HepG2 (cell line): ENCODE results near the gene BIRC6. TPM values are rescaled to one million over a fixed set of nuclear protein-coding genes. Genes with fewer than 3 reads are reported as not detected.

Source experiments
- AGO1 ChIP-seq: fragments of 200-400 bp; formaldehyde crosslinking; IDR thresholded peaks from 2 replicates; pipeline ENCODE4 v1.6.1; 2017; ENCODE audit warnings: mild to moderate bottlenecking, low read depth, low read length, moderate library complexity; ENCODE audit not compliant: poor library complexity, severe bottlenecking
- CAMTA2 ChIP-seq: sonication (generic); formaldehyde crosslinking; IDR thresholded peaks from 2 replicates; pipeline ENCODE4 v1.4.0; 2020; ENCODE audit warnings: mild to moderate bottlenecking, missing genetic modification reagents, borderline replicate concordance
- CBX5 ChIP-seq: sonication (generic); formaldehyde crosslinking; IDR thresholded peaks from 2 replicates; pipeline ENCODE4 v1.4.0; 2020; ENCODE audit warnings: missing genetic modification reagents, borderline replicate concordance
- CENPT ChIP-seq: sonication (generic); formaldehyde crosslinking; IDR thresholded peaks from 2 replicates; pipeline ENCODE4 v1.8.0; 2022; ENCODE audit warnings: low read depth, mild to moderate bottlenecking, moderate library complexity, missing genetic modification reagents
- GLMP ChIP-seq: sonication (generic); formaldehyde crosslinking; IDR thresholded peaks from 2 replicates; pipeline ENCODE4 v1.9.0; 2021; ENCODE audit warnings: missing genetic modification reagents, mild to moderate bottlenecking, borderline replicate concordance
- HINFP ChIP-seq: sonication (generic); formaldehyde crosslinking; IDR thresholded peaks from 2 replicates; pipeline ENCODE4 v1.4.0; 2020; ENCODE audit warnings: low read depth, mild to moderate bottlenecking, missing genetic modification reagents
- NR3C1 ChIP-seq: sonication (generic); formaldehyde crosslinking; IDR thresholded peaks from 2 replicates; pipeline ENCODE4 v1.4.0; 2020; ENCODE audit warnings: missing genetic modification reagents
- PRMT3 ChIP-seq: sonication (generic); formaldehyde crosslinking; IDR thresholded peaks from 2 replicates; pipeline ENCODE4 v1.8.1; 2022; ENCODE audit warnings: low read depth, mild to moderate bottlenecking, moderate library complexity, missing genetic modification reagents, borderline replicate concordance
- RELA ChIP-seq: sonication (generic); formaldehyde crosslinking; IDR thresholded peaks from 2 replicates; pipeline ENCODE4 v1.4.0; 2020; ENCODE audit warnings: missing genetic modification reagents
- REPIN1 ChIP-seq: sonication (generic); formaldehyde crosslinking; IDR thresholded peaks from 2 replicates; pipeline ENCODE4 v1.8.0; 2022; ENCODE audit warnings: missing genetic modification reagents, low read depth, mild to moderate bottlenecking, borderline replicate concordance
- SCMH1 ChIP-seq: sonication (generic); formaldehyde crosslinking; IDR thresholded peaks from 2 replicates; pipeline ENCODE4 v1.9.0; 2021; ENCODE audit warnings: missing genetic modification reagents, mild to moderate bottlenecking, borderline replicate concordance
- SP4 ChIP-seq: sonication (generic); formaldehyde crosslinking; IDR thresholded peaks from 2 replicates; pipeline ENCODE4 v1.8.1; 2023; ENCODE audit warnings: mild to moderate bottlenecking, missing genetic modification reagents
- SPEN ChIP-seq: sonication (generic); formaldehyde crosslinking; IDR thresholded peaks from 2 replicates; pipeline ENCODE4 v1.5.1; 2020; ENCODE audit warnings: low read depth, mild to moderate bottlenecking, missing genetic modification reagents
- SRSF4 ChIP-seq: fragments of 200-400 bp; formaldehyde crosslinking; IDR thresholded peaks from one replicate; pipeline ENCODE4 v1.6.1; 2018; ENCODE audit warnings: mild to moderate bottlenecking, low read depth, low read length, moderate library complexity; ENCODE audit not compliant: poor library complexity, severe bottlenecking
- ZFYVE20 ChIP-seq: sonication (generic); formaldehyde crosslinking; IDR thresholded peaks from 2 replicates; pipeline ENCODE4 v1.8.0; 2023; ENCODE audit warnings: low read depth, mild to moderate bottlenecking, moderate library complexity, missing genetic modification reagents, borderline replicate concordance
- ZKSCAN8 ChIP-seq: IDR thresholded peaks from 2 replicates; pipeline ENCODE4 v1.6.1; 2016; ENCODE audit warnings: borderline replicate concordance, missing genetic modification reagents, missing compliant biosample characterization
- ZNF225 ChIP-seq: sonication (generic); formaldehyde crosslinking; IDR thresholded peaks from 2 replicates; pipeline ENCODE4 v1.4.0; 2020; ENCODE audit warnings: mild to moderate bottlenecking, missing genetic modification reagents
- ZNF530 ChIP-seq: sonication (generic); formaldehyde crosslinking; IDR thresholded peaks from 2 replicates; pipeline ENCODE4 v1.5.0; 2020; ENCODE audit warnings: low read depth, mild to moderate bottlenecking, missing genetic modification reagents
- ZNF564 ChIP-seq: sonication (generic); formaldehyde crosslinking; IDR thresholded peaks from 2 replicates; pipeline ENCODE4 v1.8.1; 2023; ENCODE audit warnings: mild to moderate bottlenecking, missing genetic modification reagents
- ZNF773 ChIP-seq: sonication (generic); formaldehyde crosslinking; IDR thresholded peaks from 2 replicates; pipeline ENCODE4 v1.4.0; 2020; ENCODE audit warnings: missing genetic modification reagents, borderline replicate concordance
- polyA plus RNA-seq, 8 experiments: library from polyadenylated mRNA; depleted of rRNA in 3 of 8; stranded (reverse) in 7 of 8; unstranded in 1 of 8; fragments of >200 nt; fragmentation: Illumina TruSeq in 4 of 8; extraction: Trizol in 4 of 8; gene quantifications; 2 replicates each; pipeline versions ENCODE4 v1.2.1 to v1.2.3, GENCODE V29; 2011 to 2016; ENCODE audit warnings: low read depth in 4 of 8, missing spikeins in 1 of 8, mixed read lengths in 1 of 8; ENCODE audit not compliant: insufficient read depth in 1 of 8
- total RNA-seq, 5 experiments: library from RNA; depleted of rRNA; stranded (reverse); fragments of >200 nt; fragmentation: Illumina TruSeq; extraction: Trizol; gene quantifications; 2 replicates each; pipeline ENCODE4 v1.2.3, GENCODE V29; 2016; ENCODE audit warnings: low read depth in 1 of 5
- TF ChIP-seq, protein P1 (sequence below): sonication (generic); formaldehyde crosslinking; IDR thresholded peaks from 2 replicates; pipeline ENCODE4 v1.4.0; 2020; ENCODE audit warnings: missing genetic modification reagents, borderline replicate concordance
- TF ChIP-seq, protein P2 (sequence below): sonication (generic); formaldehyde crosslinking; IDR thresholded peaks from 2 replicates; pipeline ENCODE4 v1.4.0; 2020; ENCODE audit warnings: mild to moderate bottlenecking, missing genetic modification reagents

Gene BIRC6
- total and polyA plus RNA-seq, 2 of the 13 experiments (the other 11 are each of a cell fraction or from before 2014, with no cell fraction given): 65.6 to 120 TPM

- TF ChIP-seq, protein P1, sequence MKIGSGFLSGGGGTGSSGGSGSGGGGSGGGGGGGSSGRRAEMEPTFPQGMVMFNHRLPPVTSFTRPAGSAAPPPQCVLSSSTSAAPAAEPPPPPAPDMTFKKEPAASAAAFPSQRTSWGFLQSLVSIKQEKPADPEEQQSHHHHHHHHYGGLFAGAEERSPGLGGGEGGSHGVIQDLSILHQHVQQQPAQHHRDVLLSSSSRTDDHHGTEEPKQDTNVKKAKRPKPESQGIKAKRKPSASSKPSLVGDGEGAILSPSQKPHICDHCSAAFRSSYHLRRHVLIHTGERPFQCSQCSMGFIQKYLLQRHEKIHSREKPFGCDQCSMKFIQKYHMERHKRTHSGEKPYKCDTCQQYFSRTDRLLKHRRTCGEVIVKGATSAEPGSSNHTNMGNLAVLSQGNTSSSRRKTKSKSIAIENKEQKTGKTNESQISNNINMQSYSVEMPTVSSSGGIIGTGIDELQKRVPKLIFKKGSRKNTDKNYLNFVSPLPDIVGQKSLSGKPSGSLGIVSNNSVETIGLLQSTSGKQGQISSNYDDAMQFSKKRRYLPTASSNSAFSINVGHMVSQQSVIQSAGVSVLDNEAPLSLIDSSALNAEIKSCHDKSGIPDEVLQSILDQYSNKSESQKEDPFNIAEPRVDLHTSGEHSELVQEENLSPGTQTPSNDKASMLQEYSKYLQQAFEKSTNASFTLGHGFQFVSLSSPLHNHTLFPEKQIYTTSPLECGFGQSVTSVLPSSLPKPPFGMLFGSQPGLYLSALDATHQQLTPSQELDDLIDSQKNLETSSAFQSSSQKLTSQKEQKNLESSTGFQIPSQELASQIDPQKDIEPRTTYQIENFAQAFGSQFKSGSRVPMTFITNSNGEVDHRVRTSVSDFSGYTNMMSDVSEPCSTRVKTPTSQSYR (CRISPR knock-in tag): peak; percentile 90
- TF ChIP-seq REPIN1 (peak; percentile 88), AGO1 (peak; percentile 67), ZNF530 (CRISPR knock-in tag) (no peak), RELA (CRISPR knock-in tag) (no peak), CAMTA2 (CRISPR knock-in tag) (peak; percentile 99), CBX5 (CRISPR knock-in tag) (peak; percentile 88; the same call in 1 of the 2 replicates), GLMP (no peak), ZFYVE20 (CRISPR knock-in tag) (0 out of 2 replicates have a peak, but pooled peaks have one; percentile 60), CENPT (peak; percentile 53), ZNF564 (CRISPR knock-in tag) (peak; percentile 94), NR3C1 (CRISPR knock-in tag) (no peak), PRMT3 (CRISPR knock-in tag) (0 out of 2 replicates have a peak, but pooled peaks have one; percentile 30), ZNF225 (no peak), SCMH1 (CRISPR knock-in tag) (no peak), ZKSCAN8 (CRISPR knock-in tag) (peak; percentile 71; the same call in 1 of the 2 replicates), HINFP (CRISPR knock-in tag) (peak; percentile 98), SP4 (CRISPR knock-in tag) (peak; percentile 84), SPEN (CRISPR knock-in tag) (peak; percentile 97), SRSF4 (no peak), ZNF773 (CRISPR knock-in tag) (peak; percentile 71)
- TF ChIP-seq, protein P2, sequence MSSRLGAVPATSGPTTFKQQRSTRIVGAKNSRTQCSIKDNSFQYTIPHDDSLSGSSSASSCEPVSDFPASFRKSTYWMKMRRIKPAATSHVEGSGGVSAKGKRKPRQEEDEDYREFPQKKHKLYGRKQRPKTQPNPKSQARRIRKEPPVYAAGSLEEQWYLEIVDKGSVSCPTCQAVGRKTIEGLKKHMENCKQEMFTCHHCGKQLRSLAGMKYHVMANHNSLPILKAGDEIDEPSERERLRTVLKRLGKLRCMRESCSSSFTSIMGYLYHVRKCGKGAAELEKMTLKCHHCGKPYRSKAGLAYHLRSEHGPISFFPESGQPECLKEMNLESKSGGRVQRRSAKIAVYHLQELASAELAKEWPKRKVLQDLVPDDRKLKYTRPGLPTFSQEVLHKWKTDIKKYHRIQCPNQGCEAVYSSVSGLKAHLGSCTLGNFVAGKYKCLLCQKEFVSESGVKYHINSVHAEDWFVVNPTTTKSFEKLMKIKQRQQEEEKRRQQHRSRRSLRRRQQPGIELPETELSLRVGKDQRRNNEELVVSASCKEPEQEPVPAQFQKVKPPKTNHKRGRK (CRISPR knock-in tag): peak; percentile 79; the same call in 1 of the 2 replicates
Observed at GRCh38 chr2:32356681-32357317, at the start of gene BIRC6 (continued).
